ENCODE measurements around the gene TUBA1B.
A peak's percentile ranks its signal among the peaks of the same experiment; 100 is the strongest.

Gene TUBA1B

DNA sequence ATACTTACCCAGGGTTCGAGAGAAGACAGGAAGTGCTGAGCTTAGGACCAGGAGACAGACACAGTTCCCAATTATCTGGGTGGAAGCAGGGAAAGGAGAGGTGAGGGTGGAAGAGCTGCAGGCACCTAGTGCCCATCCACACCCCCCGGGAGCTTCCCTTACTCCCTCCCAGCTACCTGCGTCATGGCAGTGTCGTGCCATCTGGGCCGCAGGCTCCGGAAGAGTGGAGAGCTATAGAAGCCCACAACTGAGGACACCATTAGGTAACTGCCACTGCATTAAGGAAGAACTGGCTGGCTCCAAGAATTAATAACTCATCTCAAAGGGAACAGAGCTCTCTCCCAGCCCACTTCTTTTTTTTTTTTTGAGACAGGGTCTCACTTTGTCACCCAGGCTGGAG is 30.8 kb downstream of the TUBA1B start:
- WGBS, 2 experiments, result 93 to 95% methylated on average over 6 of the region's 6 CpGs
- Histone ChIP-seq H3K36me3 (ENCODE audit: control insufficient read depth, insufficient read depth, low read length) (peaks cover 42% of the 10 kb centered on the region), H3K4me3 (ENCODE audit: insufficient read depth, low read depth, low read length) (no peak overlapping the region), H3K9me3 (ENCODE audit: control insufficient read depth, low read length) (no peaks in the 10 kb centered on the region), H3K27ac (ENCODE audit: insufficient read depth, low read depth, low read length, poor library complexity, severe bottlenecking) (no peak overlapping the region), H3K4me1 (ENCODE audit: control insufficient read depth, insufficient read depth, low read length) (no peaks in the 10 kb centered on the region), H3K27me3 (ENCODE audit: control insufficient read depth, insufficient read depth, low read length, poor library complexity, severe bottlenecking) (peaks cover 3% of the 10 kb centered on the region)

DNA sequence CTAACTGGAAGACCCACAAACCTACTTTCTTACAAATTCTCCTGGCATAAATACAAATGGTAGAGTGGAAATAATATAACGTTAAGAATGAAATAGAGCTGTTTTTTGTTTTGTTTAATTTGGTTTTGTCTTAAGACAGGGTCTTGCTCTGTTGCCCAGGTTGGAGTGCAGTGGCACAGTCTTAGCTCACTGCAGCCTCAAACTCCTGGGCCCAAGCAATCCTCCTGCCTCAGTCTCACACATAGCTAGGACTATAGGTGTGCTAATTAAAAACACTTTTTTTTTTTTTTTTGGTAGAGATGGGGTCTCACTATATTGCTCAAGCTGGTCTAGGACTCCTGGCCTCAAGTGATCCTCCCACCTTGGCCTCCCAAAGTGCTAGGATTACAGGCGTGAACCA is 32.5 kb downstream of the TUBA1B start:
- 87 to 100% methylated on average over 2 of the region's 2 CpGs for whole genome bisulfite sequencing, 2 experiments

DNA sequence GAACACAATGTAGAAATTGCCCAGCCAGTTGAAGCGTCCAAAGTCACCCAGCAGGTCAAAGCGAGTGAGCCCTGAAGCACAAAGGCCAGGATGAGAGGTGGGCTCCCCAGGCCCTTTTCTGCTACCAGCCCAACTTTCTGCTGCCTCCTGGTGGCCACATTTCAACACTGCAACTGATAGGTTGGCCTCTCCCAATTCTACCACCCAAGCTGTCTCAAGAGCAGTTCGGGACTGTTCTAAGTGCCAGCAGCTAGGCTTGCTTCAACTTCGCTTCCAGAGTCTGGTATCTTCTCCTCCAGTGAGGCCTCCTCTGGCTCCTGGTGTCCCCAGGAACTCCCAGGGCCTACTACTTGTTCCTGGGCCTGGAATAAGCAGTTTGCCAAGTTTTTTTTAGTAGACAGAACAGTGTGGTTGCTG is 33.2 kb downstream of the TUBA1B start:
- Histone ChIP-seq H3K9me3 (ENCODE audit: control insufficient read depth, low read length) (no peaks in the 10 kb centered on the region), H3K36me3 (ENCODE audit: control insufficient read depth, insufficient read depth, low read length) (peaks cover 26% of the 10 kb centered on the region), H3K27ac (ENCODE audit: insufficient read depth, low read depth, low read length, poor library complexity, severe bottlenecking) (no peak overlapping the region), H3K27me3 (ENCODE audit: control insufficient read depth, insufficient read depth, low read length, poor library complexity, severe bottlenecking) (peaks cover 26% of the 10 kb centered on the region), H3K4me1 (ENCODE audit: control insufficient read depth, insufficient read depth, low read length) (peaks cover 17% of the 10 kb centered on the region), H3K4me3 (ENCODE audit: insufficient read depth, low read depth, low read length) (no peak overlapping the region)
- 55 to 59% methylated on average over 4 of the region's 4 CpGs for WGBS, 2 experiments

More for the DNA sequence above, 32.5 kb downstream of the TUBA1B start:
- Histone ChIP-seq H3K27ac (ENCODE audit: insufficient read depth, low read depth, low read length, poor library complexity, severe bottlenecking) (no peak overlapping the region), H3K4me1 (ENCODE audit: control insufficient read depth, insufficient read depth, low read length) (peaks cover 13% of the 10 kb centered on the region), H3K36me3 (ENCODE audit: control insufficient read depth, insufficient read depth, low read length) (peaks cover 31% of the 10 kb centered on the region), H3K27me3 (ENCODE audit: control insufficient read depth, insufficient read depth, low read length, poor library complexity, severe bottlenecking) (peaks cover 19% of the 10 kb centered on the region), H3K4me3 (ENCODE audit: insufficient read depth, low read depth, low read length) (no peak overlapping the region), H3K9me3 (ENCODE audit: control insufficient read depth, low read length) (no peaks in the 10 kb centered on the region)

DNA sequence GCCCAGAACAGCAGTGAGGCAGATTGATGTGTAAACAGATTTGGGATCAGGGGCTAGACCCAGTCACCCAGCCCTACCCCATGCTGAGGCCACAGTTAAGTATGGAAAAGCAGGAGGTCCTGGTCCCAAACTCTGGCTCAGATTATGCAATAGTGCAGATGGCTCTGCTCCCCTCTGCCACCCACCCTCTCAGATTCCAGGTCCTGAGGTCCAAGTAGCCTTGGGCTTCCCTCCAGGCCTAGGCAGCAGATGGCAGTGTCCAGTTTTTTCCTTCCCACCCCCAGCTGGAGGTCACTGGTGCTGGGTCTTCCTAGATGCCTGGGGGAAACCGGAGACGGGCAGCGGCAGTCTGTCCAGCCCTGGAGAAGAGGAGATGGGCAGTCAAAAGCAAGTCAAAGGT is 33.8 kb downstream of the TUBA1B start:
- Histone ChIP-seq H3K27ac (ENCODE audit: insufficient read depth, low read depth, low read length, poor library complexity, severe bottlenecking) (no peak overlapping the region), H3K36me3 (ENCODE audit: control insufficient read depth, insufficient read depth, low read length) (peaks cover 26% of the 10 kb centered on the region), H3K4me3 (ENCODE audit: insufficient read depth, low read depth, low read length) (no peak overlapping the region), H3K9me3 (ENCODE audit: control insufficient read depth, low read length) (no peaks in the 10 kb centered on the region), H3K4me1 (ENCODE audit: control insufficient read depth, insufficient read depth, low read length) (peaks cover 21% of the 10 kb centered on the region), H3K27me3 (ENCODE audit: control insufficient read depth, insufficient read depth, low read length, poor library complexity, severe bottlenecking) (peaks cover 33% of the 10 kb centered on the region)
- WGBS, 2 experiments, result 92 to 95% methylated on average over 3 of the region's 3 CpGs

DNA sequence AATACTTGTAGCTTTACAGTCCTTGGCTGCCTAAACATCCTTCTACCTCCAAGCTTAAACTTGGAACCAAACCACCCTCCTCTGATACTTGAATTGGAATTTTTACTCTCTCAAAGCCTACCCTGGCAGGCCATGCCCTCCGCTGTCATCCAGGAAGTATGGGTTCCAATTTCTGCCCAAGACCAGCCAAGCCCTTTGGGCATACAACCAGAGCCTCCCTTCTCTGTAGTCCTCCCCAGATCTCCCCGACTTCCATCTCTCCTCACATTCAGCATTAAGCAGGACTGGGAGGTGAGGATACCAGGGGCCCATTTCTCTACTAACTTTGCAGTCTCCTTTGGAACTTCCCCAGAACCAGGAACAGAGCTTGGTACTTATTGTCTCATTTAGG is 36.2 kb downstream of the TUBA1B start:
- Histone ChIP-seq H3K4me1 (ENCODE audit: control insufficient read depth, insufficient read depth, low read length) (peaks cover 33% of the 10 kb centered on the region), H3K4me3 (ENCODE audit: insufficient read depth, low read depth, low read length) (no peak overlapping the region), H3K36me3 (ENCODE audit: control insufficient read depth, insufficient read depth, low read length) (peaks cover 11% of the 10 kb centered on the region), H3K9me3 (ENCODE audit: control insufficient read depth, low read length) (no peaks in the 10 kb centered on the region), H3K27ac (ENCODE audit: insufficient read depth, low read depth, low read length, poor library complexity, severe bottlenecking) (no peak overlapping the region), H3K27me3 (ENCODE audit: control insufficient read depth, insufficient read depth, low read length, poor library complexity, severe bottlenecking) (peaks cover 57% of the 10 kb centered on the region)
- WGBS, 2 experiments, result 80 to 86% methylated on average over 2 of the region's 2 CpGs

DNA sequence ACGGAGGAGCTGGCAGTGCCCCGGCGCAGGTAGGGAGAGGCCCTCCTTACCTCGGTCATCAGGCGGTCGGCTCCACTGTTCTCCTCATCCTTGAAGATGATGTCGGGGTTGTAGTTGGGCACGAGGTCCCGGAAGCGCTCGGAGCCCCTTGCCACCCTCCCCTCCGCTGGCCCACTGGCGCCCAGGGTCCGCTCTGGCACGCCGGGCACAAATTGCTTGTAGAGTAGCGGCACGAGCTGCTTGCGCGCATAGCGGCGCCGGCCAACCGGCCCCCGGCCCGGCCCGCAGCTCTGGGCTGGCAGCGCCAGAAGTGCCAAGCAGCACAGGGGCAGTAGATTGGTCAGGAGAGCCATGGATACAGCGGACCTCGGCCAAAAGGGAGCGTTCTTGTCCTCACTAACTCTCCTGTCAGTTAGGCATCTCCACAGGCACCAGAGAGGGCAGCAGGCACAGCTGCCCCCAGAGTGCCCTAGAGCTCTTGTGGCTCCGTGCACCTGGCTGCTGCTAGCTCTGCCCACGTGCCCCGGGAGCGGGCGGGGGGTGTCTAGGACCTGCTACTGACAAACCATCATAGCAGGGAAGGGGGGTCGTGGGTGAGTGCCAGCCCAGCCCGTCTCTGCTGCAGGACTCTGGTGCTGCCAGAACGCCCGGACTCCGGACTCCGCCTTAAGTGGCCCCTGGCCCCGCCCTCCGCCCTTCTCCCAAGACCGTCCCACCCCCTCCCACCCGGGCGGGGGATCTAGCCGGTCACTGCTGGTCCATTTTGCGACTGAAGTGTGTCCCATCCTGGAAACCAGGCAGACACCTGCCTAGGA is 36.8 kb downstream of the TUBA1B start, which contains the start of gene DHH:
Gene DHH (minus strand): TSS at position 642 of the 815 bp plus-strand sequence. CDS start 289 bp downstream, at position 353.
- Histone ChIP-seq H3K9me3 (ENCODE audit: control insufficient read depth, low read length) (no peaks in the 10 kb centered on the region), H3K36me3 (ENCODE audit: control insufficient read depth, insufficient read depth, low read length) (peaks cover 6% of the 10 kb centered on the region), H3K4me1 (ENCODE audit: control insufficient read depth, insufficient read depth, low read length) (peaks cover 36% of the 10 kb centered on the region), H3K4me3 (ENCODE audit: insufficient read depth, low read depth, low read length) (no peak within 1 kb of the TSS), H3K27ac (ENCODE audit: insufficient read depth, low read depth, low read length, poor library complexity, severe bottlenecking) (no peak within 1 kb of the TSS), H3K27me3 (ENCODE audit: control insufficient read depth, insufficient read depth, low read length, poor library complexity, severe bottlenecking) (peaks cover 63% of the 10 kb centered on the region)
- 22 to 23% methylated on average over 49 of the region's 49 CpGs for WGBS, 2 experiments

DNA sequence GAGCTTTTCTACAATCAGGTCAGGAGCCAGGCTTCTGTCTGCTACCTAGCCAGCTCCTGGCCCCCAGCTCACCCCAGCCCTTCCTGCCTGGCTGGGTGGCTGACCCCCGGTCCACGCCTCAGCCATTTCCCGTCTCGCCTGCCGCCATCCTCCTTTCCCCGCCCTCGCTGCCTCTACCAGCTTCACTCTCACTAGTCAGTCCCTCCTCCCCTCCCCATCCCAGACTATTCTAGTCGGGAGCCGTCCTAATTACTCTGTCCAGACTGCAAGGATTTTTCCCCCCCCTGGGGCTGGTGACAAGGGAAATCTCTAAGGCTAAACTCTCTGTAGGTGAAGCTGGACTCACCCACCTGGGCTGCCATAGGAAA is 37.4 kb downstream of the TUBA1B start:
- WGBS, 2 experiments, result 16% methylated on average over 9 of the region's 9 CpGs
- Histone ChIP-seq H3K36me3 (ENCODE audit: control insufficient read depth, insufficient read depth, low read length) (peaks cover 6% of the 10 kb centered on the region), H3K27ac (ENCODE audit: insufficient read depth, low read depth, low read length, poor library complexity, severe bottlenecking) (no peak overlapping the region), H3K9me3 (ENCODE audit: control insufficient read depth, low read length) (no peaks in the 10 kb centered on the region), H3K4me3 (ENCODE audit: insufficient read depth, low read depth, low read length) (no peak overlapping the region), H3K27me3 (ENCODE audit: control insufficient read depth, insufficient read depth, low read length, poor library complexity, severe bottlenecking) (peaks cover 69% of the 10 kb centered on the region), H3K4me1 (ENCODE audit: control insufficient read depth, insufficient read depth, low read length) (peaks cover 36% of the 10 kb centered on the region)

DNA sequence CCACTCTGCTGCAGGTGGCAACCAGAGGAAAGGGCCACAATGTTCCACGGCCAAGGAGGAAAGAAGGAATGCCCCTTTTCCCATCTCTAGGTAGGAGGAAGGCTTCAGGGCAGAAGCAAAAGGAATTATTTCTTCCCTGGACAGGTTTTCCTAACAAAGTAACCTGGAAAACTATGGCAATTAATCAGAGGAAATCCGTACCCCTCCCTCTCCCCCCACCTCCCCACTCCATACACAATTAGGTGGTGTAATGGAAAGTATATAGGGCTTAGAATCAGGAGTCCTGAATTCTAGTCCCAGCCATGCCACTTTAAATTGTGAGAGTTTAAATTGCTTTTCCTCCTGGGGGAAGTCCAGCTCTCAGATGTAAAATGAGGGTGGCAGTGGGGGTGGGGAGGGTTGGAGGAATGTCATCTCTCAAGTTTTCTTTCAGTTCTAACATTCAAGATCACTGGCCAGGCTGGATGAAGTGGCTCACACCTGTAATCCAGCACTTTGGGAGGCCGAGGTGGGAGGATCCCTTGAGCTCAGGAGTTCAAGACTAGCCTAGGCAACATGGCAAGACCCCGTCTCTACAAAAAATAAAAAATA is 38.3 kb downstream of the TUBA1B start:
- Histone ChIP-seq H3K9me3 (ENCODE audit: control insufficient read depth, low read length) (no peaks in the 10 kb centered on the region), H3K4me3 (ENCODE audit: insufficient read depth, low read depth, low read length) (no peak overlapping the region), H3K4me1 (ENCODE audit: control insufficient read depth, insufficient read depth, low read length) (peaks cover 45% of the 10 kb centered on the region), H3K27ac (ENCODE audit: insufficient read depth, low read depth, low read length, poor library complexity, severe bottlenecking) (no peak overlapping the region), H3K36me3 (ENCODE audit: control insufficient read depth, insufficient read depth, low read length) (peaks cover 6% of the 10 kb centered on the region), H3K27me3 (ENCODE audit: control insufficient read depth, insufficient read depth, low read length, poor library complexity, severe bottlenecking) (peaks cover 77% of the 10 kb centered on the region)
- 75 to 76% methylated on average over 3 of the region's 4 CpGs for WGBS, 2 experiments

DNA sequence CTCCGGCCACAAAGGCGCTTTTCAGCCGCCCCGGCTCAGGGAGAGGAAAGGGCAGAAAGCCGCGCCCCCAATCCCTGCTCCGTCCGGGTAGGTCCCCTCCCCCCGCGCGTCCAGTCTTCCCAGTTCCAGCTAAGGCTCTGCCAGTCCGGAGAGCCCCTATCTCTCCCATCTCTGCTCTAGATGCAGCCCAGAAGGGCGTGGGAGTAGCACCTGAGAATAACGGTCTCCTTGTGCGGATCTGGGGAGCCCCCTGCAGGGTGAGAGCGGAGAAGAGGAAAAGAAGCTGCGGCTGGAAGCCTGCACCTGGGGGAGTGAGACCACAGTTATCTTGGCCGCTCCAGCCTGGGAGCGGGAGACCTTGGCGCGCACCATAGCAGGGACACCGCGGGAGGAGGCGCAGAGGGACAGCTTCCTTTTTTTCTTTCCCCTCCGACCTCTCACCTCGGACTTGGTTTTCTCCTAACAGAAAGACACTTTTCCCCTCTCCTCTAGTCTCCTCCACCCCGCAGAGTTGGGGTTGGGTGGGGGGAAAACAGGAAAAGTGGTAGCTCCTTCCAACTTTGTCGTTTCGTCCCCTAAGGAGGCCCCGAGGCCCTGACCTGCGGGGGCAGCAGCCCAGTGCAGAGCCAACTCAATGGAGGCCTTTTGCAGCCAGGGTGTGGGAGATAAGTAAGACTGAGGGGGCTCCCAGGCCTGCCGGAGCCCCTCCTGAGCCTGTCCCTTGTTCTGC is 38.9 kb downstream of the TUBA1B start:
- Histone ChIP-seq H3K27ac (ENCODE audit: insufficient read depth, low read depth, low read length, poor library complexity, severe bottlenecking) (no peak overlapping the region), H3K27me3 (ENCODE audit: control insufficient read depth, insufficient read depth, low read length, poor library complexity, severe bottlenecking) (peaks cover 84% of the 10 kb centered on the region), H3K4me1 (ENCODE audit: control insufficient read depth, insufficient read depth, low read length) (peaks cover 45% of the 10 kb centered on the region), H3K9me3 (ENCODE audit: control insufficient read depth, low read length) (no peaks in the 10 kb centered on the region), H3K4me3 (ENCODE audit: insufficient read depth, low read depth, low read length) (peak overlapping the region; percentile 28), H3K36me3 (ENCODE audit: control insufficient read depth, insufficient read depth, low read length) (peaks cover 1% of the 10 kb centered on the region)
- WGBS, 2 experiments, result 4 to 5% methylated on average over 32 of the region's 32 CpGs

DNA sequence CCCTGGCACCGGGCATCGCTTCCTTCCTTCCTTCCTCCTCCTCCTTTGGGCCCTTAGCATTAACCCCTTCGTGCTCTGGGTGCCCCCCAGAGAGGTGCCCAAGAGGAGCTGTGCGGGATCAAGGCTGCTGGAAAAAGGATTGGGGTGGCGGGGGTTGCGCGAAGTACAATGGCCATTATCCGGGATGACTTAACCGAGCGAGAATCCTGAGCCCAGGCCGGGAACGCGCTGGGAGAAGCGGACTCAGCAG is 39.4 kb downstream of the TUBA1B start:
- H3K36me3 ChIP-seq (ENCODE audit: control insufficient read depth, insufficient read depth, low read length), result no peaks in the 10 kb centered on the region
- H3K27me3 ChIP-seq (ENCODE audit: control insufficient read depth, insufficient read depth, low read length, poor library complexity, severe bottlenecking), result peaks cover 89% of the 10 kb centered on the region
- peak overlapping the region; percentile 28 for H3K4me3 ChIP-seq (ENCODE audit: insufficient read depth, low read depth, low read length)
- H3K9me3 ChIP-seq (ENCODE audit: control insufficient read depth, low read length), result no peaks in the 10 kb centered on the region
- 1 to 2% methylated on average over 14 of the region's 14 CpGs for whole genome bisulfite sequencing, 2 experiments
- H3K27ac ChIP-seq (ENCODE audit: insufficient read depth, low read depth, low read length, poor library complexity, severe bottlenecking), result no peak overlapping the region
- peaks cover 45% of the 10 kb centered on the region for H3K4me1 ChIP-seq (ENCODE audit: control insufficient read depth, insufficient read depth, low read length)

Data from ectodermal cell (in vitro differentiated cells).